Measurements from ENCODE around the gene MZT2B.
"Not testable (repeated sequence)": the region's sequence is repeated elsewhere in the genome, so short reads cannot be mapped to it uniquely, and the experiment has no call there.

Gene MZT2B

DNA sequence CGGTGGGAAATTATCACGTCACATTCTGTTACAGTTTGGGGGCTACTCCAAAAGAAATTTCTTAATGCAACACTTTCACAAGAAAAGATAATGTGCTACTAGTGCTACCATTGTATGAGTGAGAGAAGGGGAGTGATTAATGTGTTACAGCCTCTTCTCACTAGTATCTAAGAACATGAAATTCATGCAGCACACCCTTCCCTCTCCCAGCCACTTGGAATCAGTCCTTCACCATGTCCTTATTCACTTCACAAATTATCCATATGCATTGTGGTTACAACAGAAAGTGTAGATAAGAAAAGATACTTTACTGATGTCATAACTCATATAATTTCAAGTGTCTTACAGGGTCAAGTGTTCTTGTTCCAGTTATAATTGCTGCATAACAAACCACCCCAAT is 37.1 kb downstream of the MZT2B start:
- not testable (repeated sequence) for DNase-seq (ENCODE audit: low read depth)

DNA sequence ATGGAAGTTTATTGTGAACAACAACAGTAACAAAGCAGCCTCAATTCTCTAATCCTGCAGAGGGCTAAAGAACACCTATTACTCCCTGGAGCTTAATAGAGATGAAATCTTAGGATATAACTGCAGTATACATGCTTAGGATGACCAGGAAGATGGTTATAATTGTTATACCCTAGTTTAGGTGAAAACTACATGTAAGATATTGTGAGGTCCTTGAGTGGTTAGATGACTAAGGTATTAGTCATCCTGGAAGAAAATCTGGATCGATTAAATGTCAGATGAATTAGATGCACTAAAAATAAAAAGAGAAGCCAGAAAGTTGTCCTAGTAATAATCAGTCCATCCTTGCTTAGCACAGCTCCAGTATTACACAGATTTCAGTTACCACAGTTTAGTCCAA is 38.4 kb downstream of the MZT2B start:
- DNase-seq (ENCODE audit: low read depth) = not testable (repeated sequence)

DNA sequence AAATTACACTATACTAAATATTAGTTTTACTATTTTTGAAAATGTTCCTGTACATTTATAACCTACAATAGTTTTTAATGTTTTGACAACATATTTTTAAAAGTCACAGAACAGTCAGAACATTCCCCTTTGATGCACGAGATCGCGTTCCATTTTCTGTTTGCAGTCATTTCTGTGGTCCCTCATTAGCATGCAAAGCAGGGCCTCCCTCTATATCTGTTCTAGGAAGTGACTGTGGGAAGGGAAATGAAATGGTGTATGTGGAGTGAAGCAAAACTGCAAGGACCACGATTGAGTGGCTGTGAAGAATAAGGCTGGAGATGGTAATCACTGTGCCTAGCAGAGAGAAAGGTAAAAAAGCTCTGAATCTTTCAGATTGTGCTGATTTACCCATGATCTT is 40.5 kb downstream of the MZT2B start:
- DNase-seq (ENCODE audit: low read depth) = not testable (repeated sequence)

DNA sequence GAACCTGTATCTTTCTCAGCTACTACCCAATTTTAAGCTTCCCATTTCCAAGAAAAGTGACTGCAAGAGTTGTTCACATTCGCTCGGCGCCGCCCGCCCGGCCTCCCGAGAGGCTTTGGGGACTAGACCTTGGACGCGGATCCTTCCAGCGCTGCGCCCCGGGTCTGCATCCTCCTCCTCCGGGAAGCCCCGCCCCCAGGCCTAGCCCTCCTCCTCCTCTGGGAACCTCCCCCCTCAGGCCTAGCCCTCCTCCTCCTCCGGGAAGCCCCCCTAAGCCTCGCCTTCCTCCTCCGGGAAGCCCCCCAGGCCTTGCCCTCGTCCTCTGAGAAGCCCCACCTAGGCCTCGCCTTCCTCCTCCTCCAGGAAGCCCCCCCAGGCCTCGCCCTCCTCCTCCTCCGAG is 45.9 kb downstream of the MZT2B start:
- DNase-seq (ENCODE audit: low read depth) = not testable (repeated sequence)

DNA sequence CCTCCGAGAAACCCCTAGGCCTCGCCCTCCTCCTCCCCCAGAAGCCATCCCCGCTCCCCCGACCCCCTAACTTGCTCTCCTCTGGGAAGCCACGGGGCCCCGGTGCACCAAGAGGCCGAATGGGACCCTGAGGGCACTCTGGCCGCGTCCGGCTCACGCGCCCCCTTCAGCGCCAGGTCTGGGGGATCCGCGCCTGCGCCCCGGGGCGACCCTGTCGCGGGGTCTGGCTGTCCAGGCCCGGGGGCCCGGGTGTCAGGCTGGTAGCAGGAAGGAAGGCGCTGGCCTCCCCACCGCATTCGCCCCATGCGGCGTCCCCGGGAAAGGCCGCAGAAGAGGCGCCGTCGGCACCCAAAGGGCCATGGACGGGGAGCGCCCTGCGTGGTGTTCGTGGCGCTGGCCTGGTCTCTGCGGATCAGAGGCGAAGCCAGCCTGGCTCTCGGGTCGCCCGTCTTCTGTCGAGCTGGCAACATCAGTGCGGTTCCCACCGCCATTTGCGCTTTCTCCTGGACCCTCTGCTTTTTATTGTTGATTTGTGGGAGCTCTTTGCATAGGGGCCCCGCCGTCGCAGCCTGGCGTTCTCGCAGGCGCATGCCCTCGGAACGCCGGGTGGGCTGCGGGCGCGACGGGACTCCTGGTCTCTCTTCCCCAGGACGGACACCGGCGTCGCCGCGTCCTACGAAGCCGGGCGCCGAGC is 46.6 kb downstream of the MZT2B start:
- DNase-seq (ENCODE audit: low read depth) = not testable (repeated sequence)

DNA sequence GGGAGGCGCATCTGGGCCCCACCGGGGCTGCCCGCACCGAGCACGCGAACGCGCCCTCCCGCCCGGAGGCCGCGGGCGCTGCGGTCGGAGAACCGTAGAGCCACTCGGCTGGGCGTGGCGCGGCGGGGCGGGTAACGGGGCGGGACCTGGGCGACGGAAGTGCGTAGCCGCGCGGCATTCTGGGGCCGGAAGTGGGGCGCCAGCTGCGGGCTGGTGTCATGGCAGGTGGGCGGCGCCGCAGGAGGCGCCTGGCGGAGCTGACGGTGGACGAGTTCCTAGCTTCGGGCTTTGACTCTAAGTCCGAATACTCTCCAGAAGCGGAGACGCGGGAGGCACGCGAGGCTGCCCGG is 47.1 kb downstream of the MZT2B start:
- peak; percentile 63 for DNase-seq (ENCODE audit: low read depth)

DNA sequence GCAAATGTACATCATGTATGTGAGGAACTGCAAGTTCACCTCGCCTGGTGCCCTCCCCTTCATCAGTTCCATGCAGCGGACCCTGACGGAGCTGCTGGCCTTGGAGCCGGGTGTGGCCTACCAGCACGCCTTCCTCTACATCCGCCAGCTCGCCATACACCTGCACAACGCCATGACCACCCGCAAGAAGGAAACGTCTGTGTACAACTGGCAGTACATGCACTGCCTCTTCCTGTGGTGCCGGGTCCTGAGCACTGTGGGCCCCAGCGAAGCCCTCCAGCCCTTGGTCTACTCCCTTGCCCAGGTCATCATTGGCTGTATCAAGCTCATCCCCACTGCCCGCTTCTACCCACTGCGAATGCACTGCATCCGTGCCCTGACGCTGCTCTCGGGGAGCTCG is 48.3 kb downstream of the MZT2B start:
- DNase-seq (ENCODE audit: low read depth) = not testable (repeated sequence)

DNA sequence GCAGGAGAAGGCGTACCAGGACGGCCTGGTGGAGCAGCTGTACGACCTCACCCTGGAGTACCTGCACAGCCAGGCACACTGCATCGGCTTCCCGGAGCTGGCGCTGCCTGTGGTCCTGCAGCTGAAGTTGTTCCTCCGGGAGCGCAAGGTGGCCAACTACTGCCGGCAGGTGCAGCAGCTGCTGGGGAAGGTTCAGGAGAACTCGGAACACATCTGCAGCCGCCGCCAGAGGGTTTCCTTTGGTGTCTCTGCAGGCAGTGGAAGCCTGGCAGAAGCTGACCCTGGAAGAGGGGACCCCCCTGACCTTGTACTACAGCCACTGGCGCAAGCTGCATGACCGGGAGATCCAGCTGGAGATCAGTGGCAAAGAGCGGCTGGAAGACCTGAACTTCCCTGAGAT is 48.8 kb downstream of the MZT2B start:
- DNase-seq (ENCODE audit: low read depth) = not testable (repeated sequence)

DNA sequence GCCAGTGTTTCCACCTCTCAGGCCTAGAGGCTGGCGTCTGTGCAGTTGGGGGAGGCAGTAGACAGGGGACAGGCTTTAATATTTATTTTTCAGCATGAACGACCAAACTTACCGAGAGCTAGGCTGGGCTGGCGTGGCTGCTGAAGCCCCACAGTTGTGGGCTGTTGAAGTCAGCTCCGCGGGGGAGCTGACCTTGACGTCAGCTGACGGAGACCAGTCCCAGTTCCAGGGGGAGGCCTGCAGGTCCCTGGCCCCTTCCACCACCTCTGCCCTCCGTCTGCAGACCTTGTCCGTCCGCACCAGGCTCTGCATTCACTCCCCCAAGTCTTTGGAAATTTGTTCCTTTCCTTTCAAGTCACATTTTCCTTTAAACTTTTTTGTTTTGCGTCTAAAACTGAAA is 49.6 kb downstream of the MZT2B start:
- peak; percentile 2 for DNase-seq (ENCODE audit: low read depth)

DNA sequence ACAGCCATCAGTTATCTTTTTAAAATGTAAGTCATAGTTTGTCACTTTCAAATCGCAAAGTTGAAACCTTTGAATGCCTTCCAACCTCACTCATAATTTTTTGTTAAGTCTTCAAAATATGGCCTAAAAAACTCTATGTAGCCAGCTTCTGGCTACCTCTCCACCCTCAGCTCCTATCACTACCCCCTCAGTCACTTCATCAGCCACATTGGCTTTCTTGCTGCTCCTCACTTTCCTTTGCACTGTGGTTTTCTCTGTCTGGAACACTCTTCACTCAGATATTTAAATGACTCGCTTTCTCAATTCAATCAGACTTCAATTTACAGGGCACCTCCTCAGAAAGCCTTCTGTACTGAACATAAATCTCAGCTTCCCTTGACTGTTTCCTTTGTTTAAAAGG is 51.0 kb downstream of the MZT2B start:
- not testable (repeated sequence) for DNase-seq (ENCODE audit: low read depth)

DNA sequence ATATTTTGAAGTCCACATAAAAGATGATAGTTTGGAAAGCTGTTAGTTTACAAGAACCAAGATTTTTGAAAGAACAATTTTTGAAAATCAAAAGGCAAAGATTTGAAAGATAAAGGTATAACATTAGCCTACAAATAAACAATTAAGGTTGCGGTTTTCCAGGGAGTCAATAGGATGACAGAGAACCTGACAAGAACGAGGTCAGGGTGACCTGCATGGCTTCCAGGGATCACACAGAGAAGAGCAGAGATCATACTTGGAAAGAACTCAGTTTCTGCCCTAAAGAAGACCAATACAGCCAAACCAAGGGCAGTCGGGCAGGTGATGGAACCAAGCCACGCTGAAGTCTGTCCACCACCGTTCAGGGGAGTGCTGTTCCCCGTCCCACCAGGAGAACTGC is 57.5 kb downstream of the MZT2B start:
- not testable (repeated sequence) for DNase-seq (ENCODE audit: low read depth)
